Fibroblast of mammary gland (primary cell): ENCODE results near the gene GJC1.

ENCODE experiments used
- DNase-seq: peaks from one replicate; pipeline ENCODE4 v3.0.0-alpha.2; 2010; ENCODE audit warnings: low read depth
- H3K4me3 ChIP-seq: 2 replicates; pipeline ENCODE4 v1.5.1; 2011; ENCODE audit warnings: low read depth, mild to moderate bottlenecking, low read length, moderate library complexity; ENCODE audit not compliant: control insufficient read depth
- CTCF ChIP-seq: conservative IDR thresholded peaks from 2 replicates; pipeline ENCODE4 v1.5.1; 2011; ENCODE audit warnings: low read depth, low read length, inconsistent platforms; ENCODE audit not compliant: control insufficient read depth, insufficient read depth

GJC1 gene

GRCh38 chr17:44787271-44787940, 42.7 kb downstream of the GJC1 start:
- no peak for DNase-seq
- no peak overlapping the region for H3K4me3 ChIP-seq
- no peak for TF ChIP-seq CTCF

GRCh38 chr17:44786551-44787081, 43.5 kb downstream of the GJC1 start:
- TF ChIP-seq CTCF = no peak

GRCh38 chr17:44785921-44786320, 44.2 kb downstream of the GJC1 start:
- no peak for TF ChIP-seq CTCF
- no peak for DNase-seq
- H3K4me3 ChIP-seq = no peak overlapping the region

More at GRCh38 chr17:44786551-44787081, 43.5 kb downstream of the GJC1 start:
- no peak for DNase-seq
- no peak overlapping the region for H3K4me3 ChIP-seq

DNA sequence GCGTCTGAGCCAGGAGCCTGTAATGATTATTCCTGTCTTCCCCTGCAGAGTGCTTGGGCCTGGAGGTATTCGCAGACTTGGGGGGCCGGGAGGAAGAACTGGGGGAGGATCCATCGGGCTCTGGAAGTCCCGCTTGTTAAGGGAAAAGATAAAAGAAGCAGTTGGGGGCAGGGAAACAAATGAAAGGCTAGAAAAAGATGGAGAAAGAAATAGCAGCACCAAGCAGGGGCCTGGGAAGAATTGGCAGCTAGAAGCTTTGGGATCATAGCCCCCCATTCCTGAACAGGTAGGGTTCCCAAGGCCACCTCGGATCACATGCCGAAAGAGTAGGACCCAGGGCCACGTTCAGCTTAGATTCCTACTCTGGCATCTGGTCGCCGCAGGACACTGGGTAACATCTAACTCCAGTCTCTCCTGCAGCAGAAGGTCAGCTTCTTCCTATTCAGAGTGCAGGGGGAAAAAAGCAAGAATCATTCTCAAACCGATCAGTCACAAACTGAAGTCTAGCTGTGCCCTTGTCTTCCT, 47.7 kb downstream of the GJC1 start:
- TF ChIP-seq CTCF = no peak

GRCh38 chr17:44781551-44782325, 48.3 kb downstream of the GJC1 start:
- TF ChIP-seq CTCF = no peak
- no peak overlapping the region for H3K4me3 ChIP-seq
- no peak for DNase-seq

More for the DNA sequence above, 47.7 kb downstream of the GJC1 start:
- no peak for DNase-seq
- no peak overlapping the region for H3K4me3 ChIP-seq

GRCh38 chr17:44780845-44781480, 49.1 kb downstream of the GJC1 start:
- TF ChIP-seq CTCF = no peak
- H3K4me3 ChIP-seq = no peak overlapping the region
- no peak for DNase-seq
